ENCODE data around the gene RUBCN.

DNA sequence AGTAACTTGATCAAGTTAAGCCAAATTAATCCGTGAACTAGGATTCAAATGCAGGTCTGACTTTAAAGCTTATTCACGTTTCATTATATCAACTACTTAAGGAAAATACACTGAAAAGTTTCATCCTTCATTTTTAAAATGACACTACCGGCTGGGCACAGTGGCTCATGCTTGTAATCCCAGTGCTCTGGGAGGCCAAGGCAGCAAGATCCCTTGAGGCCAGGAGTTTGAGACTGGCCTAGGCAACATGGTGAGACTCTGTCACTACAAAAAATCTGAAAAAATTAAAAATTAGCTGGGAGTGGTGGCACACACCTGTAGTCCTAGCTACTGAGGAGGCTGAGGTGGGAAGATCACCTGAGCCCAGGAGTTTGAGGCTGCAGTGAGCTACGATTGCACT, 3.7 kb downstream of the RUBCN start:
- TF ChIP-seq EZH2 (IDR thresholded peaks at IDR 0.05; ENCODE audit: insufficient read depth, poor library complexity, severe bottlenecking): no peak
- TF ChIP-seq EZH2phosphoT487 (IDR thresholded peaks at IDR 0.05; ENCODE audit: insufficient read depth, low read depth): no peak
